IMR-90 (cell line): ENCODE results near the gene PRAC2.

Experiments
- CTCF ChIP-seq: conservative IDR thresholded peaks from 2 replicates; pipeline ENCODE4 v1.5.1; 2012; ENCODE audit warnings: mild to moderate bottlenecking, low read depth, low read length, improper control_type of control experiment
- ELK1 ChIP-seq: fragments of 150-350 bp; IDR thresholded peaks from 2 replicates; pipeline ENCODE4 v1.6.1; 2016; ENCODE audit warnings: low read depth, mild to moderate bottlenecking, low read length, moderate library complexity, borderline replicate concordance
- FOS ChIP-seq: fragments of 150-350 bp; IDR thresholded peaks from 2 replicates; pipeline ENCODE4 v1.6.1; 2016; ENCODE audit warnings: low read depth, low read length
- POLR2A ChIP-seq: IDR thresholded peaks from 2 replicates; pipeline ENCODE4 v1.6.1; 2012; ENCODE audit warnings: mild to moderate bottlenecking, low read depth, low read length

GRCh38 chr17:48719642-48720265 lies 3.2 kb upstream of the PRAC2 start:
- TF ChIP-seq CTCF, result no peak
- no peak for TF ChIP-seq FOS
- no peak for TF ChIP-seq ELK1
- TF ChIP-seq POLR2A, result no peak
